CD4-positive, alpha-beta T cell (primary cell): ENCODE results near the gene HECTD1. TPM values are rescaled to one million over a fixed set of nuclear protein-coding genes. Genes with fewer than 3 reads are reported as not detected.
"Not testable (repeated sequence)": the region's sequence is repeated elsewhere in the genome, so short reads cannot be mapped to it uniquely, and the experiment has no call there.

Experiments
- ATAC-seq: fragments of 200-7000 bp; cut with Tn5 transposase; one replicate; pipeline ENCODE4 v1.10.0; 2022; ENCODE audit warnings: mild to moderate bottlenecking; ENCODE audit not compliant: poor library complexity
- CTCF ChIA-PET: fragments of 350-600 bp; sonication (Branson Sonifier 250); formaldehyde crosslinking; loops from one replicate; lab custom pipeline; 2021; ENCODE audit warnings: antibody characterized with exemption, inconsistent platforms; lab: Charles Lee
- POLR2A ChIA-PET: fragments of 350-600 bp; sonication (Branson Sonifier 250); formaldehyde crosslinking; loops from one replicate; lab custom pipeline; 2021; ENCODE audit warnings: antibody characterized with exemption, inconsistent platforms; lab: Charles Lee
- DNase-seq, 14 experiments: peaks; one replicate each; pipeline ENCODE4 v3.0.0-alpha.2; 2013 to 2020; ENCODE audit warnings: mixed read lengths in 2 of 14
- H3K27ac ChIP-seq, 2 donors: one replicate each; pipeline versions ENCODE4 v1.5.1 to v1.7.0; 2013; ENCODE audit warnings: low read length in 2 of 2, low read depth in 1 of 2, mild to moderate bottlenecking in 1 of 2
- H3K27me3 ChIP-seq, 2 experiments: 1 replicate in 1 of 2; 2 replicates in 1 of 2; pipeline versions ENCODE4 v1.6.1 to v1.7.0; 2013; ENCODE audit warnings: low read length in 2 of 2, control low read depth in 1 of 2, mild to moderate bottlenecking in 1 of 2, moderate library complexity in 1 of 2; ENCODE audit not compliant: insufficient read depth in 2 of 2, control insufficient read depth in 1 of 2
- H3K36me3 ChIP-seq: one replicate; pipeline ENCODE4 v1.6.1; 2013; ENCODE audit warnings: low read length, control low read depth; ENCODE audit not compliant: insufficient read depth
- H3K4me1 ChIP-seq: one replicate; pipeline ENCODE4 v1.6.1; 2013; ENCODE audit warnings: low read length, control low read depth; ENCODE audit not compliant: insufficient read depth
- H3K4me3 ChIP-seq: one replicate; pipeline ENCODE4 v1.5.1; 2013; ENCODE audit warnings: mild to moderate bottlenecking, low read length, moderate library complexity
- H3K9me3 ChIP-seq, 2 experiments: 1 replicate in 1 of 2; 2 replicates in 1 of 2; pipeline versions ENCODE4 v1.6.1 to v1.7.0; 2013; ENCODE audit warnings: low read length in 2 of 2, mild to moderate bottlenecking in 2 of 2, control low read depth in 1 of 2, moderate library complexity in 1 of 2; ENCODE audit not compliant: control insufficient read depth in 1 of 2, insufficient read depth in 1 of 2
- H3K27ac Mint-ChIP-seq: one replicate; pipeline ENCODE4 v1.8.0; 2020; ENCODE audit warnings: mixed read lengths
- H3K27me3 Mint-ChIP-seq: one replicate; pipeline ENCODE4 v1.8.0; 2021; ENCODE audit warnings: mixed read lengths
- H3K36me3 Mint-ChIP-seq: one replicate; pipeline ENCODE4 v1.8.0; 2021; ENCODE audit warnings: low read depth, mixed read lengths
- H3K4me1 Mint-ChIP-seq: one replicate; pipeline ENCODE4 v1.8.0; 2021; ENCODE audit warnings: low read depth, mixed read lengths
- H3K4me3 Mint-ChIP-seq: one replicate; pipeline ENCODE4 v1.8.0; 2020; ENCODE audit warnings: mild to moderate bottlenecking, mixed read lengths
- H3K9me3 Mint-ChIP-seq: one replicate; pipeline ENCODE4 v1.8.0; 2020; ENCODE audit warnings: mixed read lengths
- intact Hi-C, 2 experiments: fragments of 100-400 bp; cut with DNase I in 1 of 2; cut with micrococcal nuclease in 1 of 2; formaldehyde crosslinking; loops; one replicate each; pipeline versions ENCODE4 v1.15.1 to v1.9.0; 2023 to 2025; cut with DNase I, micrococcal nuclease
- total RNA-seq, 174 experiments: library from RNA in 2 of 174; stranded (reverse) in 2 of 174; gene quantifications; one replicate each; pipeline ENCODE4 v1.2.3 and lab custom pipeline; 2021 to 2026
- TF ChIP-seq, protein P1 (sequence below): fragments of 200-600 bp; IDR thresholded peaks from one replicate; pipeline ENCODE4 v1.8.0; 2022; ENCODE audit warnings: antibody characterized with exemption, mild to moderate bottlenecking

HECTD1 gene
- total RNA-seq, 2 experiments from 2014 or later, result 162 to 168 TPM

DNA sequence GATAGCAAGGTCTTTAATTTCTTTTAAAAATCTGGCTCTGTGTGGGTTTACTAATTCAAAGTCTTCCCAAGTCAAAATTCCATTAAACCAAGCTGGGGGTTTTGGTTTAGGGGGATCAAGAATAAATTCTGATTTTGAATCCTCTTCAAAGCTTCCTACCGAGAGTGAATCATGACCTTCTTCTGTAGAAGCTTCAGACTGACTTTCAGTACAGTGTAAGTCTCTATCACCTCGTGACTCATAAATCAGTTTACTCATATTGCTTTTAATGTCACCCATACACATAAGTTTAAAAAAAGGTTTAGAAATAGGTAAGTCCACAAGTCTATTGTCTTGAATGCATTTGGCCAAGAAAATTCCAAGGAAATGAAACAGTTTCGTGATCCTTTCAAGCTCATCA is 100.8 kb downstream of the HECTD1 start:
- Histone ChIP-seq H3K27me3 (no peaks in the 10 kb centered on the region), H3K4me1 (no peaks in the 10 kb centered on the region), H3K36me3 (peaks cover 93% of the 10 kb centered on the region), H3K27ac (peak overlapping the region in 1 of 2 donors; percentile 14), H3K9me3 (peaks cover 0 to 7% of the 10 kb centered on the region in 2 experiments), H3K4me3 (no peak overlapping the region)
- TF ChIP-seq, protein P1, sequence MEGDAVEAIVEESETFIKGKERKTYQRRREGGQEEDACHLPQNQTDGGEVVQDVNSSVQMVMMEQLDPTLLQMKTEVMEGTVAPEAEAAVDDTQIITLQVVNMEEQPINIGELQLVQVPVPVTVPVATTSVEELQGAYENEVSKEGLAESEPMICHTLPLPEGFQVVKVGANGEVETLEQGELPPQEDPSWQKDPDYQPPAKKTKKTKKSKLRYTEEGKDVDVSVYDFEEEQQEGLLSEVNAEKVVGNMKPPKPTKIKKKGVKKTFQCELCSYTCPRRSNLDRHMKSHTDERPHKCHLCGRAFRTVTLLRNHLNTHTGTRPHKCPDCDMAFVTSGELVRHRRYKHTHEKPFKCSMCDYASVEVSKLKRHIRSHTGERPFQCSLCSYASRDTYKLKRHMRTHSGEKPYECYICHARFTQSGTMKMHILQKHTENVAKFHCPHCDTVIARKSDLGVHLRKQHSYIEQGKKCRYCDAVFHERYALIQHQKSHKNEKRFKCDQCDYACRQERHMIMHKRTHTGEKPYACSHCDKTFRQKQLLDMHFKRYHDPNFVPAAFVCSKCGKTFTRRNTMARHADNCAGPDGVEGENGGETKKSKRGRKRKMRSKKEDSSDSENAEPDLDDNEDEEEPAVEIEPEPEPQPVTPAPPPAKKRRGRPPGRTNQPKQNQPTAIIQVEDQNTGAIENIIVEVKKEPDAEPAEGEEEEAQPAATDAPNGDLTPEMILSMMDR, result no peak
- Mint-ChIP-seq H3K9me3 (no peaks in the 10 kb centered on the region), H3K27me3 (no peaks in the 10 kb centered on the region), H3K36me3 (peaks cover 95% of the 10 kb centered on the region), H3K4me1 (no peaks in the 10 kb centered on the region), H3K27ac (peak overlapping the region; percentile 24), H3K4me3 (no peak overlapping the region)
- intact Hi-C loops, result loop anchor here in 1 of 2 experiments (5.0 kb wide), 1 partner anchor 41 kb away; no protein-coding TSS in a partner anchor
- DNase-seq (no peak), ATAC-seq (no peak)
- ChIA-PET POLR2A (no interaction called here), CTCF (interaction anchor here (0.8 to 1.8 kb wide), 2 partner anchors 10 to 38 kb away, joined by 3 read pairs; no protein-coding TSS in a partner anchor)

DNA sequence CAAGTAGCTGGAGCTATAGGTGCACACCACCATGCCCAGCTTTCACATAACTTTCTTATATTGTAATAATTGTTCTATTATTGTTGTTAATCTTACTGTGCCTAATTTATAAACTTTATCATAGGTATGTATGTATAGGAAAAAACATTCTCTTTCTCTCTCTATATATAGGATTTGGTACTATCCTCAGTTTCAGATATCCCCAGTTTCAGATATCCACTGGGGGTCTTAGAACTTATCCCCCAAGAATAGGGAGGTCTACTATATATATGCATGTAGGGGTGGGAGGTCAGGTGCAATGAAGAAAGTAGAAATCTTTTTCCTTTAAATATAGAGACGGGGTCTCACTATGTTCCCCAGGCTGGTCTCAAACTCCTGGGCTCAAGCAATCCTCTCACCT is 110.5 kb downstream of the HECTD1 start:
- TF ChIP-seq, protein P1, result no peak
- H3K27ac Mint-ChIP-seq, result no peak overlapping the region
- CTCF ChIA-PET, result no interaction called here

DNA sequence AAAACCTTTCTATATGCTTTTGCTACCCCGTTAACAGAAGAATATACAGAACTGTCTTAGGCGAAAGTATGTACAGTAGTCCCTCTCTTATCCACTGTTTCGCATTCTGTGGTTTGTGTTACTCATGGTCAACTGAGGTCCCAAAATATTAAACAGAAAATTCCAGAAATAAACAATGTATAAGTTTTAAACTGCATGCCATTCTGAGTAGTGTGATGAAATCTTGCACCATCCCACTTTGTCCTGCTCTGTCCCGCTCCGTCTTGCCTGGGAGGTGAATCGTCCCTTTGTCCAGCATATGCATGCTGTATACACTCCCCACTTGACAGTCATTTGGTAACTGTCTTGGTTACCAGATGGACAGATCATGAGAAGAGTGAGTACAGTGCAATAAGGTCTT is 111.3 kb downstream of the HECTD1 start:
- peaks cover 40% of the 10 kb centered on the region for H3K36me3 ChIP-seq
- ChIA-PET POLR2A (no interaction called here), CTCF (no interaction called here)
- no peaks in the 10 kb centered on the region for H3K4me1 ChIP-seq
- Mint-ChIP-seq H3K4me3 (no peak overlapping the region), H3K9me3 (no peaks in the 10 kb centered on the region), H3K4me1 (no peaks in the 10 kb centered on the region), H3K27ac (no peak overlapping the region), H3K36me3 (peaks cover 46% of the 10 kb centered on the region), H3K27me3 (no peaks in the 10 kb centered on the region)
- intact Hi-C loops, result no loop called here
- no peaks in the 10 kb centered on the region for H3K9me3 ChIP-seq
- ATAC-seq, result no peak
- no peak overlapping the region for H3K4me3 ChIP-seq
- H3K27me3 ChIP-seq, result no peaks in the 10 kb centered on the region
- H3K27ac ChIP-seq, result no peak overlapping the region
- TF ChIP-seq, protein P1, result no peak
- DNase-seq, result no peak

More for the DNA sequence above, 110.5 kb downstream of the HECTD1 start:
- Mint-ChIP-seq H3K36me3 (peaks cover 50% of the 10 kb centered on the region), H3K9me3 (no peaks in the 10 kb centered on the region), H3K27me3 (no peaks in the 10 kb centered on the region), H3K4me3 (no peak overlapping the region), H3K4me1 (no peaks in the 10 kb centered on the region)
- ATAC-seq, result no peak
- no peak overlapping the region for H3K27ac ChIP-seq
- DNase-seq, result no peak
- H3K4me1 ChIP-seq, result no peaks in the 10 kb centered on the region
- intact Hi-C loops, result no loop called here
- peaks cover 48% of the 10 kb centered on the region for H3K36me3 ChIP-seq
- H3K9me3 ChIP-seq, result no peaks in the 10 kb centered on the region
- no peaks in the 10 kb centered on the region for H3K27me3 ChIP-seq
- POLR2A ChIA-PET, result no interaction called here
- no peak overlapping the region for H3K4me3 ChIP-seq

DNA sequence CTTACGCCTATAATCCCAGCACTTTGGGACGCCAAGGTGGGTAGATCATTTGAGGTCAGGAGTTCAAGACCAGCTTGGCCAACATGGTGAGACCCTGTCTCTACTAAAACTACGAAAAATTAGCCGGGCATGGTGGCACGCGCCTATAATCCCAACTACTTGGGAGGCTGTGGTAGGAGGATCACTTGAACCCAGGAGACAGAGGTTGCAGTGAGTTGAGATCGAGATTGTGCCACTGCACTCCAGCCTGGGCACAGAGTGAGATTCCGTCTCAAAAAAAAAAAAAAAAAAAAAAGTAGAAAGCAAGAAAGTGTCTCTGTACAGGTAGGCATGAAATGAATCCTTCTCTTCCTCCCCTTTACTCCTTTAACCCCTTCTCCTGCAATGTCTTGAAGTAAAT is 111.8 kb downstream of the HECTD1 start:
- H3K4me3 ChIP-seq, H3K27me3 ChIP-seq, H3K4me3 Mint-ChIP-seq, H3K27me3 Mint-ChIP-seq, H3K4me1 ChIP-seq, H3K27ac Mint-ChIP-seq, H3K9me3 Mint-ChIP-seq, H3K9me3 ChIP-seq, H3K27ac ChIP-seq, intact Hi-C loops, DNase-seq, POLR2A ChIA-PET, ATAC-seq, H3K4me1 Mint-ChIP-seq, CTCF ChIA-PET: not testable (repeated sequence)
- peaks cover 36% of the 10 kb centered on the region for H3K36me3 ChIP-seq
- H3K36me3 Mint-ChIP-seq, result peaks cover 42% of the 10 kb centered on the region

DNA sequence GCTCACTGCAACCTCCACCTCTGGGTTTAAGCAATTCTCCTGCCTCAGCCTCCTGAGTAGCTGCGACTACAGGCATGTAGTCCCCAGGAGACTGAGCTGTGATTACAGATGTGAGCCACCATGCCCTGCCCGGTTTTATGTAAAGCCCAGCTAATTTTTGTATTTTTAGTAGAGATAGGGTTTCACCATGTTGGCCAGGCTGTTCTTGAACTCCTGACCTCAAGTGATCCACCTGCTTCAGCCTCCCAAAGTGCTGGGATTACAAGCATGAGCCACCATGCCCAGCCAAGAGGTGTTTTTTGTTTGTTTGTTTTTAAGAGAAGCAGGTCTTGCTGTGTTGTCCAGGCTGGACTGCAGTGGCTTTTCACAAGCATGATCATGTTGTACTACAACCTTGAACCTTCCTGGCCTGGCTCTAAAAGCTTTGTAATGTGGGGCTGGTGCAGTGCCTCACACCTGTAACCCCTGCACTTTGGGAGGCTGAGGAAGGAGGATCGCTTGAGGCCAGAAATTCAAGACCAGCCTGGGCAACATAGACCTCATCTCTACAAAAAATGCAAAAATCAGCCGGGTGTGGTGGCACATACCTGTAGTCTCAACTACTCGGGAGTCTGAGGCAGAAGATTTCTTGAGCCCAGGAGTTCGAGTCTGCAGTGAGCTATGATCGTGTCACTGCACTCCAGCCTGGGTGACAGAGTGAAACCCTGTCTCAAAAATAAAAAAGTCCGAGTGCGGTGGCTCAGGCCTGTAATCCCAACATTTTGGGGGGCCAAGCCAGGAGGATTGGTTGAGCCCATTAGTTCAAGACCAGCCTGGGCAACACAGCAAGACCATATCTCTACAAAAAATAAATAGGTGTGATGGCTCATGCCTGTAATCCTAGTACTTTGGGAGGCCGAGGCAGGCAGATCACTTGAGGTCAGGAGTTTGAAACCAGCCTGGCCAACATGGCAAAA is 113.4 kb downstream of the HECTD1 start:
- POLR2A ChIA-PET, H3K4me1 ChIP-seq, H3K4me3 ChIP-seq, ATAC-seq, H3K9me3 Mint-ChIP-seq, H3K4me3 Mint-ChIP-seq, H3K4me1 Mint-ChIP-seq, DNase-seq, H3K27me3 Mint-ChIP-seq, CTCF ChIA-PET, H3K9me3 ChIP-seq, intact Hi-C loops, H3K27ac Mint-ChIP-seq, H3K27ac ChIP-seq, H3K27me3 ChIP-seq: not testable (repeated sequence)
- H3K36me3 Mint-ChIP-seq, result peaks cover 25% of the 10 kb centered on the region
- H3K36me3 ChIP-seq, result peaks cover 19% of the 10 kb centered on the region
